ENCODE data around the gene WDR4.

DNA sequence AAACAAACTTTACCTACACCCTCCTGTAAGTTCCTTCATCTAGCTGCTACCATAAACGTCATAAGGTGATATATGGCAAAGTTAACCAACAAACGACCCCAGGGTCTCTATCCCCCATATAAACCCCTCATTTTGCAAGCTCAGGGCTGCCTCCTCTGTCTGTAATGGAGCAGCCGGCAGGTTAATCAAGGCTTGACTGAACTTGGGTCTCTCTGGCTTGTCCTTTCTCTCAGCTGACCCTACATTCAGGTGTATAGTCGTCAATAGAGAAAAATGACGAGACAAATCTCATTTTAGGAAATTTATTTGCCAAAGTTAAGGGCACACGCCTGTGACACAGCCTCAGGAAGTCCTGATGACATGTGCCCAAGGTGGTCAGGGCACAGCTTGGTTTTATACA lies 67.4 kb downstream of the WDR4 start:
- TF ChIP-seq TP53 (CRISPR knock-in tag; IDR thresholded peaks at IDR 0.05): no peak
- TF ChIP-seq, protein P1, sequence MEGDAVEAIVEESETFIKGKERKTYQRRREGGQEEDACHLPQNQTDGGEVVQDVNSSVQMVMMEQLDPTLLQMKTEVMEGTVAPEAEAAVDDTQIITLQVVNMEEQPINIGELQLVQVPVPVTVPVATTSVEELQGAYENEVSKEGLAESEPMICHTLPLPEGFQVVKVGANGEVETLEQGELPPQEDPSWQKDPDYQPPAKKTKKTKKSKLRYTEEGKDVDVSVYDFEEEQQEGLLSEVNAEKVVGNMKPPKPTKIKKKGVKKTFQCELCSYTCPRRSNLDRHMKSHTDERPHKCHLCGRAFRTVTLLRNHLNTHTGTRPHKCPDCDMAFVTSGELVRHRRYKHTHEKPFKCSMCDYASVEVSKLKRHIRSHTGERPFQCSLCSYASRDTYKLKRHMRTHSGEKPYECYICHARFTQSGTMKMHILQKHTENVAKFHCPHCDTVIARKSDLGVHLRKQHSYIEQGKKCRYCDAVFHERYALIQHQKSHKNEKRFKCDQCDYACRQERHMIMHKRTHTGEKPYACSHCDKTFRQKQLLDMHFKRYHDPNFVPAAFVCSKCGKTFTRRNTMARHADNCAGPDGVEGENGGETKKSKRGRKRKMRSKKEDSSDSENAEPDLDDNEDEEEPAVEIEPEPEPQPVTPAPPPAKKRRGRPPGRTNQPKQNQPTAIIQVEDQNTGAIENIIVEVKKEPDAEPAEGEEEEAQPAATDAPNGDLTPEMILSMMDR (IDR thresholded peaks at IDR 0.05): no peak
- TF ChIP-seq RARB (CRISPR knock-in tag; IDR thresholded peaks at IDR 0.05): no peak
- no peak for TF ChIP-seq RCOR1 (IDR thresholded peaks at IDR 0.05; ENCODE audit: low read depth, low read length)
- no peak for TF ChIP-seq RAD21 (conservative IDR thresholded peaks at IDR 0.05 in 1 of 2, IDR thresholded peaks at IDR 0.05 in 1 of 2)
- no peak for TF ChIP-seq CEBPB (IDR thresholded peaks at IDR 0.05)
- TF ChIP-seq SREBF2 (IDR thresholded peaks at IDR 0.05): no peak
- no peak for TF ChIP-seq POLR2A (IDR thresholded peaks at IDR 0.05; ENCODE audit: low read length)
- no peak for TF ChIP-seq BHLHE40 (IDR thresholded peaks at IDR 0.05; ENCODE audit: low read depth, low read length)
- no peak for TF ChIP-seq SMC3 (IDR thresholded peaks at IDR 0.05)
- no peak for TF ChIP-seq JUNB (IDR thresholded peaks at IDR 0.05)
- TF ChIP-seq JUN (IDR thresholded peaks at IDR 0.05): no peak

Data from A549 (cell line).